Liver (tissue), 9 donors: ENCODE measurements around the gene ARHGAP6. TPM values are rescaled to one million over a fixed set of nuclear protein-coding genes. Genes with fewer than 3 reads are reported as not detected.
"Not testable (repeated sequence)": the region's sequence is repeated elsewhere in the genome, so short reads cannot be mapped to it uniquely, and the experiment has no call there.

Experiments used
- DNase-seq: peaks from one replicate; pipeline ENCODE4 v3.0.0-alpha.2; 2017; ENCODE audit warnings: low spot score
- H3K27ac ChIP-seq, 2 donors: one replicate each; pipeline ENCODE4 v1.7.0; 2013; ENCODE audit warnings: inconsistent platforms in 2 of 2, low read length in 2 of 2, control low read depth in 1 of 2, low read depth in 1 of 2, mild to moderate bottlenecking in 1 of 2
- H3K27me3 ChIP-seq, 4 donors: one replicate each; pipeline versions ENCODE4 v1.6.1 to v1.7.0; 2013; ENCODE audit warnings: low read length in 3 of 4, inconsistent platforms in 1 of 4, mild to moderate bottlenecking in 1 of 4, moderate library complexity in 1 of 4; ENCODE audit not compliant: control insufficient read depth in 4 of 4, insufficient read depth in 4 of 4
- H3K36me3 ChIP-seq, 4 donors: one replicate each; pipeline versions ENCODE4 v1.6.1 to v1.7.0; 2013; ENCODE audit warnings: low read length in 3 of 4, mild to moderate bottlenecking in 3 of 4, low read depth in 1 of 4, moderate library complexity in 1 of 4; ENCODE audit not compliant: control insufficient read depth in 4 of 4, insufficient read depth in 3 of 4
- H3K4me1 ChIP-seq, 4 donors: one replicate each; pipeline versions ENCODE4 v1.6.1 to v1.7.0; 2013; ENCODE audit warnings: low read length in 3 of 4, mild to moderate bottlenecking in 3 of 4, moderate library complexity in 1 of 4; ENCODE audit not compliant: control insufficient read depth in 4 of 4, insufficient read depth in 4 of 4
- H3K4me3 ChIP-seq, 3 donors: one replicate each; pipeline versions ENCODE4 v1.6.1 to v1.7.0; 2013; ENCODE audit warnings: low read length in 3 of 3, control low read depth in 1 of 3, low read depth in 1 of 3, mild to moderate bottlenecking in 1 of 3
- H3K9ac ChIP-seq, 2 donors: one replicate each; pipeline ENCODE4 v1.7.0; 2013; ENCODE audit warnings: low read length in 2 of 2, mild to moderate bottlenecking in 2 of 2, moderate library complexity in 2 of 2, control low read depth in 1 of 2, low read depth in 1 of 2
- H3K9me3 ChIP-seq, 4 donors: one replicate each; pipeline versions ENCODE4 v1.6.1 to v1.7.0; 2013; ENCODE audit warnings: low read length in 3 of 4; ENCODE audit not compliant: control insufficient read depth in 4 of 4
- EGR1 ChIP-seq, 2 donors: IDR thresholded peaks; 2 replicates each; pipeline ENCODE4 v1.6.1; 2016 to 2018; ENCODE audit warnings: antibody characterized with exemption in 2 of 2, low read depth in 2 of 2
- FOXA2 ChIP-seq: IDR thresholded peaks from 2 replicates; pipeline ENCODE4 v1.6.1; 2016; ENCODE audit warnings: antibody characterized with exemption
- GABPA ChIP-seq, 2 donors: IDR thresholded peaks in 1 of 2; conservative IDR thresholded peaks in 1 of 2; 2 replicates each; pipeline ENCODE4 v1.6.1; 2016; ENCODE audit warnings: antibody characterized with exemption in 2 of 2, mild to moderate bottlenecking in 1 of 2, moderate library complexity in 1 of 2
- HNF4A ChIP-seq, 2 donors: conservative IDR thresholded peaks; 2 replicates each; pipeline ENCODE4 v1.6.1; 2016; ENCODE audit warnings: antibody characterized with exemption in 2 of 2, mild to moderate bottlenecking in 2 of 2
- HNF4G ChIP-seq: IDR thresholded peaks from 2 replicates; pipeline ENCODE4 v1.6.1; 2016; ENCODE audit warnings: antibody characterized with exemption
- NR2F2 ChIP-seq: IDR thresholded peaks from 2 replicates; pipeline ENCODE4 v1.6.1; 2016; ENCODE audit warnings: antibody characterized with exemption
- RAD21 ChIP-seq, 2 donors: IDR thresholded peaks; 2 replicates each; pipeline ENCODE4 v1.6.1; 2016; ENCODE audit warnings: antibody characterized with exemption in 2 of 2, mild to moderate bottlenecking in 2 of 2
- RXRA ChIP-seq, 2 donors: IDR thresholded peaks; 2 replicates each; pipeline ENCODE4 v1.6.1; 2017 to 2018; ENCODE audit warnings: antibody characterized with exemption in 2 of 2, mild to moderate bottlenecking in 1 of 2
- YY1 ChIP-seq: IDR thresholded peaks from 2 replicates; pipeline ENCODE4 v1.6.1; 2016; ENCODE audit warnings: antibody characterized with exemption, mild to moderate bottlenecking
- WGBS: extraction: QIAGEN DNeasy Blood & Tissue Kit; methylation state at CpG from one replicate; pipeline ENCODE4 v1.1.7; 2013; 5-methylcytosine and 5-hydroxymethylcytosine counted together
- polyA plus RNA-seq, 2 donors: library from polyadenylated mRNA; stranded (reverse) in 1 of 2; unstranded in 1 of 2; fragments of 200-250 nt in 1 of 2; fragments of >200 nt in 1 of 2; fragmentation: Nextera tagmentation in 1 of 2; extraction: Ambion mirVana in 1 of 2; gene quantifications; one replicate each; pipeline versions ENCODE4 v1.2.1 to v1.2.3, GENCODE V29; 2013 to 2015
- total RNA-seq, 2 donors: library from RNA; depleted of rRNA; stranded (reverse); fragments of >200 nt; gene quantifications; one replicate each; pipeline ENCODE4 v1.2.3, GENCODE V29; 2014
- TF ChIP-seq, protein P1 (sequence below): IDR thresholded peaks from 2 replicates; pipeline ENCODE4 v1.6.1; 2016; ENCODE audit warnings: antibody characterized with exemption
- TF ChIP-seq, protein P2 (sequence below): IDR thresholded peaks from 2 replicates; pipeline ENCODE4 v1.6.1; 2016; ENCODE audit warnings: antibody characterized with exemption, mild to moderate bottlenecking
- TF ChIP-seq, protein P3 (sequence below): fragments of 150-350 bp; IDR thresholded peaks from 2 replicates; pipeline ENCODE4 v1.5.1; 2017; ENCODE audit warnings: improper control_type of control experiment, low read depth, low read length; ENCODE audit not compliant: missing input control
- TF ChIP-seq, protein P4 (sequence below): IDR thresholded peaks from 2 replicates; pipeline ENCODE4 v1.6.1; 2016; ENCODE audit warnings: antibody characterized with exemption
- donor health status: healthy.
- donor health status: healthy.
- donor health status: healthy.
- donor health status: healthy.
- donor health status: healthy.

Gene ARHGAP6
- total and polyA plus RNA-seq, 4 donors = 0.10 to 2.2 (median 0.65) TPM

DNA sequence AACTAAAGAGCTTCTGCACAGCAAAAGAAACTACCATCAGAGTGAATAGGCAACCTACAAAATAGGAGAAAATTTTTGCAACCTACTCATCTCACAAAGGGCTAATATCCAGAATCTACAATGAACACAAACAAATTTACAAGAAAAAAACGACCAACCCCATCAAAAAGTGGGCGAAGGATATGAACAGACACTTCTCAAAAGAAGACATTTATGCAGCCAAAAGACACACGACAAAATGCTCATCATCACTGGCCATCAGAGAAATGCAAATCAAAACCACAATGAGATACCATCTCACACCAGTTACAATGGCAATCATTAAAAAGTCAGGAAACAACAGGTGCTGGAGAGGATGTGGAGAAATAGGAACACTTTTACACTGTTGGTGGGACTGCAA lies 304.1 kb downstream of the ARHGAP6 start:
- not testable (repeated sequence) for H3K27ac ChIP-seq, DNase-seq, H3K36me3 ChIP-seq, H3K9me3 ChIP-seq, H3K4me1 ChIP-seq, H3K4me3 ChIP-seq, H3K27me3 ChIP-seq, H3K9ac ChIP-seq
- WGBS = 89% methylated on average over 3 of the region's 3 CpGs

DNA sequence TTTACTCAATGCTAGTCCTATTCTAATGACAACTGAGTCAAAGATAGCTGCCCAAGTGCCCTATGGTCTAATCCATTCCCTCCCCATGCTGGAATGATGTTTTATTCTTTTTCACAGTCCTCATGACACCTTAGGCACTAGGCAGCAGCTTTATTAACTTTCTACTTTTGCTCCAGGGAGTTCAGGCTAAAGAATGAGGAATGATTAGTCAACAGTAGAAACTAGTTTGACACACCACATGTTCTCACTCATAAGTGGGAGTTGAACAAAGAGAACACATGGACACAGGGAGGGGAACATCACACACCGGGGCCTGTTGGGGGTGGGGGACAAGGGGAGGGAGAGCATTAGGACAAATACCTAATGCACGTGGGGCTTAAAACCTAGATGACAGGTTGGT lies 309.8 kb downstream of the ARHGAP6 start:
- H3K27me3 ChIP-seq, DNase-seq, H3K9me3 ChIP-seq, H3K27ac ChIP-seq, H3K4me3 ChIP-seq, H3K9ac ChIP-seq, H3K4me1 ChIP-seq, H3K36me3 ChIP-seq: not testable (repeated sequence)
- WGBS = 88% methylated on average over 2 of the region's 2 CpGs

DNA sequence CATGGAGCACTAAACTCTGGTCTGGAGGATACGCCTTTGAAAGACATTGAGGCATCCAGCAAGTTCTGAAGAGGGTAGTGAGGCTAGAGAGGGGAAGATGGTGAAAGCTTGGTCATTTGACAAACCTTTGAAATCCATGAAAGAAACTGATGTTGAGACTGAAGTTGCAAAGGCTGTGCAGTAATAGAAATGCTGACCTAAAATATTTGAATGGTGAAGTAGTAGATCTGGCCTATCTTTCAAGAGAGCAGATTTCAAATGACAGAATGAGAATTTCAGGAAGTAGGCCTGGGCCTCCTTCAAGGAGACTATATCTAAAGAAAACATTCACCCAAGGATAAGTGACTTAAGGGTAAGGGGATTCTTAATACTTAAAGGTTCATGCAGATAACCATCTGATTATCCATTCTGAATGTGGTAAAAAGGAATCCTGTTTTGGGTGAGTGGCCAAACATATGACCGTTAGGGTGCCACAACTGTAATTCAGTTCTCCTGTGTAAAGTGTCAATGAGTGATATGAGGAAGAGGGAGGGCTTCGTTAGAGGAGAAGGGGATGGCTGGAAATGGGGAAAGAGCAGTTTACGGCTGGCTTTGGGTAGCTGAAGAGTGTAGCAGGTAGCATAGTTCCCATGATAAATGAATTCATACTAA lies 310.3 kb downstream of the ARHGAP6 start:
- TF ChIP-seq RAD21 (IDR thresholded peaks at IDR 0.05) (no peak), YY1 (no peak), HNF4A (conservative IDR thresholded peaks at IDR 0.05) (no peak), GABPA (IDR thresholded peaks at IDR 0.05 in 1 of 2, conservative IDR thresholded peaks at IDR 0.05 in 1 of 2) (no peak), HNF4G (no peak), EGR1 (IDR thresholded peaks at IDR 0.05; ENCODE audit: low read depth in 2 of 2) (no peak), RXRA (IDR thresholded peaks at IDR 0.05) (no peak), NR2F2 (no peak), FOXA2 (no peak)
- TF ChIP-seq, protein P1, sequence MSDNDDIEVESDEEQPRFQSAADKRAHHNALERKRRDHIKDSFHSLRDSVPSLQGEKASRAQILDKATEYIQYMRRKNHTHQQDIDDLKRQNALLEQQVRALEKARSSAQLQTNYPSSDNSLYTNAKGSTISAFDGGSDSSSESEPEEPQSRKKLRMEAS = no peak
- TF ChIP-seq, protein P2, sequence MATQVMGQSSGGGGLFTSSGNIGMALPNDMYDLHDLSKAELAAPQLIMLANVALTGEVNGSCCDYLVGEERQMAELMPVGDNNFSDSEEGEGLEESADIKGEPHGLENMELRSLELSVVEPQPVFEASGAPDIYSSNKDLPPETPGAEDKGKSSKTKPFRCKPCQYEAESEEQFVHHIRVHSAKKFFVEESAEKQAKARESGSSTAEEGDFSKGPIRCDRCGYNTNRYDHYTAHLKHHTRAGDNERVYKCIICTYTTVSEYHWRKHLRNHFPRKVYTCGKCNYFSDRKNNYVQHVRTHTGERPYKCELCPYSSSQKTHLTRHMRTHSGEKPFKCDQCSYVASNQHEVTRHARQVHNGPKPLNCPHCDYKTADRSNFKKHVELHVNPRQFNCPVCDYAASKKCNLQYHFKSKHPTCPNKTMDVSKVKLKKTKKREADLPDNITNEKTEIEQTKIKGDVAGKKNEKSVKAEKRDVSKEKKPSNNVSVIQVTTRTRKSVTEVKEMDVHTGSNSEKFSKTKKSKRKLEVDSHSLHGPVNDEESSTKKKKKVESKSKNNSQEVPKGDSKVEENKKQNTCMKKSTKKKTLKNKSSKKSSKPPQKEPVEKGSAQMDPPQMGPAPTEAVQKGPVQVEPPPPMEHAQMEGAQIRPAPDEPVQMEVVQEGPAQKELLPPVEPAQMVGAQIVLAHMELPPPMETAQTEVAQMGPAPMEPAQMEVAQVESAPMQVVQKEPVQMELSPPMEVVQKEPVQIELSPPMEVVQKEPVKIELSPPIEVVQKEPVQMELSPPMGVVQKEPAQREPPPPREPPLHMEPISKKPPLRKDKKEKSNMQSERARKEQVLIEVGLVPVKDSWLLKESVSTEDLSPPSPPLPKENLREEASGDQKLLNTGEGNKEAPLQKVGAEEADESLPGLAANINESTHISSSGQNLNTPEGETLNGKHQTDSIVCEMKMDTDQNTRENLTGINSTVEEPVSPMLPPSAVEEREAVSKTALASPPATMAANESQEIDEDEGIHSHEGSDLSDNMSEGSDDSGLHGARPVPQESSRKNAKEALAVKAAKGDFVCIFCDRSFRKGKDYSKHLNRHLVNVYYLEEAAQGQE = no peak
- TF ChIP-seq, protein P3, sequence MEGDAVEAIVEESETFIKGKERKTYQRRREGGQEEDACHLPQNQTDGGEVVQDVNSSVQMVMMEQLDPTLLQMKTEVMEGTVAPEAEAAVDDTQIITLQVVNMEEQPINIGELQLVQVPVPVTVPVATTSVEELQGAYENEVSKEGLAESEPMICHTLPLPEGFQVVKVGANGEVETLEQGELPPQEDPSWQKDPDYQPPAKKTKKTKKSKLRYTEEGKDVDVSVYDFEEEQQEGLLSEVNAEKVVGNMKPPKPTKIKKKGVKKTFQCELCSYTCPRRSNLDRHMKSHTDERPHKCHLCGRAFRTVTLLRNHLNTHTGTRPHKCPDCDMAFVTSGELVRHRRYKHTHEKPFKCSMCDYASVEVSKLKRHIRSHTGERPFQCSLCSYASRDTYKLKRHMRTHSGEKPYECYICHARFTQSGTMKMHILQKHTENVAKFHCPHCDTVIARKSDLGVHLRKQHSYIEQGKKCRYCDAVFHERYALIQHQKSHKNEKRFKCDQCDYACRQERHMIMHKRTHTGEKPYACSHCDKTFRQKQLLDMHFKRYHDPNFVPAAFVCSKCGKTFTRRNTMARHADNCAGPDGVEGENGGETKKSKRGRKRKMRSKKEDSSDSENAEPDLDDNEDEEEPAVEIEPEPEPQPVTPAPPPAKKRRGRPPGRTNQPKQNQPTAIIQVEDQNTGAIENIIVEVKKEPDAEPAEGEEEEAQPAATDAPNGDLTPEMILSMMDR = no peak
- TF ChIP-seq, protein P4, sequence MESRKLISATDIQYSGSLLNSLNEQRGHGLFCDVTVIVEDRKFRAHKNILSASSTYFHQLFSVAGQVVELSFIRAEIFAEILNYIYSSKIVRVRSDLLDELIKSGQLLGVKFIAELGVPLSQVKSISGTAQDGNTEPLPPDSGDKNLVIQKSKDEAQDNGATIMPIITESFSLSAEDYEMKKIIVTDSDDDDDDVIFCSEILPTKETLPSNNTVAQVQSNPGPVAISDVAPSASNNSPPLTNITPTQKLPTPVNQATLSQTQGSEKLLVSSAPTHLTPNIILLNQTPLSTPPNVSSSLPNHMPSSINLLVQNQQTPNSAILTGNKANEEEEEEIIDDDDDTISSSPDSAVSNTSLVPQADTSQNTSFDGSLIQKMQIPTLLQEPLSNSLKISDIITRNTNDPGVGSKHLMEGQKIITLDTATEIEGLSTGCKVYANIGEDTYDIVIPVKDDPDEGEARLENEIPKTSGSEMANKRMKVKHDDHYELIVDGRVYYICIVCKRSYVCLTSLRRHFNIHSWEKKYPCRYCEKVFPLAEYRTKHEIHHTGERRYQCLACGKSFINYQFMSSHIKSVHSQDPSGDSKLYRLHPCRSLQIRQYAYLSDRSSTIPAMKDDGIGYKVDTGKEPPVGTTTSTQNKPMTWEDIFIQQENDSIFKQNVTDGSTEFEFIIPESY = no peak
- DNase-seq = no peak
- no peak overlapping the region for H3K4me3 ChIP-seq
- no peak overlapping the region for H3K27ac ChIP-seq
- H3K9me3 ChIP-seq = no peaks in the 10 kb centered on the region
- 95% methylated on average over 4 of the region's 4 CpGs for WGBS
- no peaks in the 10 kb centered on the region for H3K27me3 ChIP-seq
- H3K36me3 ChIP-seq = no peaks in the 10 kb centered on the region
- no peak overlapping the region for H3K9ac ChIP-seq
- no peaks in the 10 kb centered on the region for H3K4me1 ChIP-seq
